Measurements from ENCODE around the gene WAPL. TPM values are rescaled to one million over a fixed set of nuclear protein-coding genes. Genes with fewer than 3 reads are reported as not detected.

The WAPL gene
- polyA plus RNA-seq, 2 of the 4 experiments (the other 2 are of a cell fraction): 15.4 to 25.6 TPM

- Histone ChIP-seq H3K9me3 (no peaks in the 10 kb centered on the region), H3K4me1 (no peaks in the 10 kb centered on the region), H3K4me3 (no peak overlapping the region), H3K4me2 (no peak overlapping the region), H3K27ac (no peak overlapping the region)
- no peak for FAIRE-seq
- WGBS (ENCODE audit: missing lambda C conversion rate): 90% methylated on average over 4 of the region's 4 CpGs
- POLR2A ChIA-PET: no interaction called here
- TF ChIP-seq TP53 (CRISPR knock-in tag; IDR thresholded peaks at IDR 0.05) (no peak), ZC3H11A (IDR thresholded peaks at IDR 0.05) (no peak), MYC (IDR thresholded peaks at IDR 0.05; ENCODE audit: borderline replicate concordance, low read length) (no peak), KDM5A (IDR thresholded peaks at IDR 0.05) (no peak), CHD4 (IDR thresholded peaks at IDR 0.05; ENCODE audit: borderline replicate concordance) (no peak), EP300 (IDR thresholded peaks at IDR 0.05) (no peak), EHF (CRISPR knock-in tag; IDR thresholded peaks at IDR 0.05) (no peak), HOXB13 (CRISPR knock-in tag; IDR thresholded peaks at IDR 0.05; ENCODE audit: low read depth) (no peak), ZFP36 (IDR thresholded peaks at IDR 0.05; ENCODE audit: borderline replicate concordance, partially characterized antibody) (no peak), GATA3 (IDR thresholded peaks at IDR 0.05; ENCODE audit: borderline replicate concordance) (no peak), RARB (CRISPR knock-in tag; IDR thresholded peaks at IDR 0.05) (no peak), MAZ (IDR thresholded peaks at IDR 0.05; ENCODE audit: borderline replicate concordance, low read depth, low read length) (no peak), ESRRA (IDR thresholded peaks at IDR 0.05; ENCODE audit: borderline replicate concordance, low read length) (no peak), HEYL (CRISPR knock-in tag; IDR thresholded peaks at IDR 0.05) (no peak), RNF2 (IDR thresholded peaks at IDR 0.05; ENCODE audit: borderline replicate concordance, low read depth) (no peak), NFE2L2 (conservative IDR thresholded peaks at IDR 0.05; ENCODE audit: low read length) (no peak), MAFK (IDR thresholded peaks at IDR 0.05; ENCODE audit: partially characterized antibody) (no peak), SMC3 (IDR thresholded peaks at IDR 0.05) (no peak), CBX8 (IDR thresholded peaks at IDR 0.05) (no peak)
- TF ChIP-seq, protein P1, sequence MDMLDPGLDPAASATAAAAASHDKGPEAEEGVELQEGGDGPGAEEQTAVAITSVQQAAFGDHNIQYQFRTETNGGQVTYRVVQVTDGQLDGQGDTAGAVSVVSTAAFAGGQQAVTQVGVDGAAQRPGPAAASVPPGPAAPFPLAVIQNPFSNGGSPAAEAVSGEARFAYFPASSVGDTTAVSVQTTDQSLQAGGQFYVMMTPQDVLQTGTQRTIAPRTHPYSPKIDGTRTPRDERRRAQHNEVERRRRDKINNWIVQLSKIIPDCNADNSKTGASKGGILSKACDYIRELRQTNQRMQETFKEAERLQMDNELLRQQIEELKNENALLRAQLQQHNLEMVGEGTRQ (IDR thresholded peaks at IDR 0.05): no peak
- no peak for ATAC-seq
- DNase-seq (ENCODE audit: low read depth in 1 of 2, low spot score in 1 of 2): no peak
- CTCF ChIA-PET: no interaction called here
Measured at GRCh38 chr10:86486856-86487255, 34.7 kb downstream of the WAPL start.

GRCh38 chr10:86483664-86484063, 37.9 kb downstream of the WAPL start:
- ATAC-seq (no peak), DNase-seq (ENCODE audit: low read depth in 1 of 2, low spot score in 1 of 2) (no peak), FAIRE-seq (no peak)
- H3K27ac ChIP-seq: no peak overlapping the region
- 96% methylated on average over 8 of the region's 8 CpGs for WGBS (ENCODE audit: missing lambda C conversion rate)
- POLR2A ChIA-PET: no interaction called here
- H3K9me3 ChIP-seq: no peaks in the 10 kb centered on the region
- H3K4me3 ChIP-seq: no peak overlapping the region
- H3K4me2 ChIP-seq: no peak overlapping the region
- CTCF ChIA-PET: interaction anchor here (1.2 to 1.3 kb wide), 2 partner anchors 18 to 102 kb away, joined by 3 read pairs; no protein-coding TSS in a partner anchor
- 0 out of 3 replicates have a peak, but pooled peaks cover 4% of the 10 kb centered on the region for H3K4me1 ChIP-seq
- TF ChIP-seq HOXA7 (CRISPR knock-in tag; IDR thresholded peaks at IDR 0.05) (no peak), NFE2L2 (conservative IDR thresholded peaks at IDR 0.05; ENCODE audit: low read length) (no peak), TP53 (CRISPR knock-in tag; IDR thresholded peaks at IDR 0.05) (no peak), ELK1 (IDR thresholded peaks at IDR 0.05; ENCODE audit: low read depth, low read length) (no peak), GATA3 (IDR thresholded peaks at IDR 0.05; ENCODE audit: borderline replicate concordance) (no peak), CBX2 (IDR thresholded peaks at IDR 0.05; ENCODE audit: borderline replicate concordance, low read depth) (no peak), BHLHE40 (IDR thresholded peaks at IDR 0.05; ENCODE audit: low read depth, low read length) (no peak), CBX8 (IDR thresholded peaks at IDR 0.05) (no peak), ZNF302 (CRISPR knock-in tag; IDR thresholded peaks at IDR 0.05) (no peak), EHF (CRISPR knock-in tag; IDR thresholded peaks at IDR 0.05) (no peak), RAD21 (conservative IDR thresholded peaks at IDR 0.05 in 1 of 2, IDR thresholded peaks at IDR 0.05 in 1 of 2) (no peak), TFCP2L1 (CRISPR knock-in tag; IDR thresholded peaks at IDR 0.05) (no peak), SMC3 (IDR thresholded peaks at IDR 0.05) (no peak), POLR2AphosphoS2 (conservative IDR thresholded peaks at IDR 0.05; ENCODE audit: low read length) (no peak), POLR2A (IDR thresholded peaks at IDR 0.05; ENCODE audit: low read length) (no peak), ESRRA (IDR thresholded peaks at IDR 0.05; ENCODE audit: borderline replicate concordance, low read length) (no peak)
- TF ChIP-seq, protein P2, sequence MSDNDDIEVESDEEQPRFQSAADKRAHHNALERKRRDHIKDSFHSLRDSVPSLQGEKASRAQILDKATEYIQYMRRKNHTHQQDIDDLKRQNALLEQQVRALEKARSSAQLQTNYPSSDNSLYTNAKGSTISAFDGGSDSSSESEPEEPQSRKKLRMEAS (IDR thresholded peaks at IDR 0.05): no peak

Data from A549 (cell line).